Karpas-422 (cell line): ENCODE data around the gene DMD. TPM values are rescaled to one million over a fixed set of nuclear protein-coding genes. Genes with fewer than 3 reads are reported as not detected.

Source experiments
- DNase-seq: peaks from one replicate; pipeline ENCODE4 v3.0.0-alpha.2; 2015
- H2AFZ ChIP-seq: fragments of 200-600 bp; sonication (generic); 2 replicates; pipeline ENCODE4 v1.6.1; 2014; ENCODE audit warnings: antibody characterized with exemption, low read length, mixed read lengths
- H3K27ac ChIP-seq: fragments of 200-600 bp; sonication (generic); 2 replicates; pipeline ENCODE4 v1.5.1; 2014; ENCODE audit warnings: mild to moderate bottlenecking, low read length, moderate library complexity
- H3K27me3 ChIP-seq: fragments of 200-600 bp; sonication (generic); 2 replicates; pipeline ENCODE4 v1.6.1; 2014; ENCODE audit warnings: low read length, mixed read lengths
- H3K36me3 ChIP-seq: fragments of 200-600 bp; sonication (generic); 2 replicates; pipeline ENCODE4 v1.6.1; 2014; ENCODE audit warnings: low read length, mixed read lengths; ENCODE audit not compliant: insufficient read depth
- H3K4me1 ChIP-seq: fragments of 200-600 bp; sonication (generic); 2 replicates; pipeline ENCODE4 v1.6.1; 2014; ENCODE audit warnings: mild to moderate bottlenecking, low read length, mixed read lengths
- H3K4me2 ChIP-seq: fragments of 200-600 bp; sonication (generic); 2 replicates; pipeline ENCODE4 v1.6.1; 2014; ENCODE audit warnings: low read length, low read depth, mild to moderate bottlenecking; ENCODE audit not compliant: poor library complexity, severe bottlenecking
- H3K4me3 ChIP-seq: fragments of 200-600 bp; sonication (generic); 2 replicates; pipeline ENCODE4 v1.5.1; 2014; ENCODE audit warnings: mild to moderate bottlenecking, antibody characterized with exemption, low read length, mixed read lengths
- H3K79me2 ChIP-seq: fragments of 200-600 bp; sonication (generic); 2 replicates; pipeline ENCODE4 v1.6.1; 2014; ENCODE audit warnings: mild to moderate bottlenecking, low read length, mixed read lengths
- H3K9ac ChIP-seq: fragments of 200-600 bp; sonication (generic); 2 replicates; pipeline ENCODE4 v1.6.0; 2014; ENCODE audit warnings: low read length
- H3K9me2 ChIP-seq: fragments of 200-600 bp; sonication (generic), shearing (Covaris generic); replicated peaks from 2 replicates; pipeline ENCODE4 v1.6.0; 2014; ENCODE audit warnings: mild to moderate bottlenecking, low read length, moderate library complexity; ENCODE audit not compliant: insufficient read depth
- H3K9me3 ChIP-seq: fragments of 300-700, 200-600 bp; sonication (generic); 2 replicates; pipeline ENCODE4 v1.6.1; 2014; ENCODE audit warnings: low read length, mixed read lengths
- H4K20me1 ChIP-seq: fragments of 200-600 bp; sonication (generic); 2 replicates; pipeline ENCODE4 v1.6.1; 2014; ENCODE audit warnings: mild to moderate bottlenecking, antibody characterized with exemption, low read length, low read depth; ENCODE audit not compliant: insufficient read depth
- total RNA-seq: library from RNA; depleted of rRNA; stranded (reverse); fragments of >200 nt; shearing (Covaris generic); gene quantifications from 2 replicates; pipeline ENCODE4 v1.2.3, GENCODE V29; 2014; ENCODE audit warnings: low replicate concordance

DMD gene
- total RNA-seq, 1 experiment from 2014 or later = not detected

DNA sequence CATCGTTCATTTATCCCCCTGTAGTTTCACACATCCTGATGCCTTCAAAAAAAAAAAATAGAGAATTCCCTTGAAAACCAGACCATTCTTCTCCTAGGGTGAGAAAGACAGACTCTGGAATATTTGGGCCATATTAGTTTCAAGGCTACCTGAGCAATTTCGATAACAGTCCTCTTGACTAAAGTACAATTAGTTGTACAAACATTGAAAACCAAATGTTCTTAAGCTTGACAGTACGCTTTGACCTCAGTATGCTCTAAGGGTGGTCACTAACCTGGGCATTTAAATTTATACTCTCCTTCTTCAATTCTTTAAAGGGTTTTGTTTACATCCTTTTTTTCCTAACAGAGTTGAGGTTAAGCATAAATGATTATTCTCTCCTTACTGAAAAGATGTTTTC is 1774.9 kb downstream of the DMD start:
- Histone ChIP-seq H2AFZ (no peak overlapping the region), H3K4me1 (no peaks in the 10 kb centered on the region), H3K79me2 (no peaks in the 10 kb centered on the region), H3K27ac (no peak overlapping the region), H3K4me2 (no peak overlapping the region), H3K4me3 (no peak overlapping the region), H3K9me2 (no peaks in the 10 kb centered on the region; the same call in 1 of the 2 replicates), H3K27me3 (no peaks in the 10 kb centered on the region), H3K36me3 (no peaks in the 10 kb centered on the region), H3K9ac (no peak overlapping the region), H4K20me1 (no peaks in the 10 kb centered on the region), H3K9me3 (no peaks in the 10 kb centered on the region)
- no peak for DNase-seq

DNA sequence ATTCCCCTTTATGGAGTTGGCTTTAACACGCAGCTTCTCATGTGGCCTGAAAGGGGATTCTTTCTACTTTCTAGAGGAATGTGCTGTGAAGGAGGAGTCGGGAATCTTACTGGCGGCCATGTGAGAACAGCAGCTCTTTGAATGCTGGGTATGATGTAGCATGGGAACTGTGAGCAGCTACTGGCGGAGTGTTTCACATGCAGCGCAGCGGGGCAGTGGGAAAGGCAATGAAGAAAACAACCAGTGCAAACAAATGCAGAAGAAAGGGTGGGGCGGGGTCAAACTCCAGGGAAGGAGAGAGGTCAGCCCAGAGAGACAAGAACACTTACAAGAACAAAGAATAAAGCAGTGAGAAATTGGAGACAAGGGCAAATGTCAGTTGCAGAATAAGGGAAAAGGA is 1775.8 kb downstream of the DMD start:
- H3K4me3 ChIP-seq = no peak overlapping the region
- H3K4me2 ChIP-seq = no peak overlapping the region
- no peak overlapping the region for H2AFZ ChIP-seq
- no peaks in the 10 kb centered on the region for H3K27me3 ChIP-seq
- no peaks in the 10 kb centered on the region for H3K36me3 ChIP-seq
- H3K9me2 ChIP-seq = no peaks in the 10 kb centered on the region; the same call in 1 of the 2 replicates
- H3K27ac ChIP-seq = no peak overlapping the region
- no peak overlapping the region for H3K9ac ChIP-seq
- no peaks in the 10 kb centered on the region for H4K20me1 ChIP-seq
- no peaks in the 10 kb centered on the region for H3K79me2 ChIP-seq
- no peaks in the 10 kb centered on the region for H3K4me1 ChIP-seq
- H3K9me3 ChIP-seq = no peaks in the 10 kb centered on the region
- DNase-seq = no peak

DNA sequence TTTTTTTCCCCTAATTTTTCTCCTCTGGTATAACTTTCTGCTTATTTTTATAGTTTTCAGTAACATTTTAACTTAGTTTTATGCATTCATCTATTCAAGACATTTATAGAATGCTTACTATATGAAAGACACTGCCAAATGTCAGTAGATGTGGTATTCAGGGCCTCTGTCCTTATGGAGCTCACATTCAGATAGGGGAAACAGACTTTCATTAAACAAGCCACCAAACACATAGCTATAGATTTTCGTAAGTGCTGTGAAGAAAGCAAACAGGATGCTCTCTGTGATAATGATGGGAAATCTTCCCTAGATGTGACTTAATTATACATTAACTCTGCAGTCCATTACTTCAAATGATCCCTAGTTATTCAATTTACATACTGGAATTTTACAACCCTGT is 1777.5 kb downstream of the DMD start:
- Histone ChIP-seq H3K9me2 (no peaks in the 10 kb centered on the region; the same call in 1 of the 2 replicates), H3K9ac (no peak overlapping the region)

DNA sequence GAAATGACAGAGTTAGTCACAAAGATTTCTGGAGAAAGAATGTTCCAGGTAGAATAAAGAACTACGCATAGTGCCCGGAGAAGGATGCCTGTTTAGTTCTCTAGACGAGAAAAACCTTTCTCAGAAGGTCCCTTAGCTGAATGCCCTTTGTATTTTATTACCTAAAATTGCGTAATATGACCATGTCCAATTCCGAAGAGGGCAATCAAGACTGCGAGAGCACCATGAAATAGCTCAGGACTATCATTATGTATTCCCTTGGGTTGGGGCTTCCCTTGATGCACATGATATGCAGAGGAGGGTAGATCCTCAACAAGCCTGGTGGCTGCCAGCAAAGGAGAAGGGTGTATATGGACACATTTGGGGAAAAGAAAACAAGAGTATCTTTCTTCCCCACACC is 1781.4 kb downstream of the DMD start:
- Histone ChIP-seq H3K36me3 (no peaks in the 10 kb centered on the region), H3K4me2 (no peak overlapping the region), H3K4me3 (no peak overlapping the region), H2AFZ (no peak overlapping the region), H3K79me2 (no peaks in the 10 kb centered on the region), H3K9me2 (no peaks in the 10 kb centered on the region), H4K20me1 (no peaks in the 10 kb centered on the region), H3K9me3 (no peaks in the 10 kb centered on the region; the same call in 1 of the 2 replicates), H3K27me3 (no peaks in the 10 kb centered on the region), H3K4me1 (no peaks in the 10 kb centered on the region), H3K9ac (no peak overlapping the region), H3K27ac (no peak overlapping the region)
- no peak for DNase-seq

More for the DNA sequence above, 1777.5 kb downstream of the DMD start:
- Histone ChIP-seq H3K36me3 (no peaks in the 10 kb centered on the region), H4K20me1 (no peaks in the 10 kb centered on the region), H3K4me3 (no peak overlapping the region), H3K79me2 (no peaks in the 10 kb centered on the region), H3K27me3 (no peaks in the 10 kb centered on the region), H3K4me1 (no peaks in the 10 kb centered on the region), H3K9me3 (no peaks in the 10 kb centered on the region), H3K4me2 (no peak overlapping the region), H3K27ac (no peak overlapping the region), H2AFZ (no peak overlapping the region)
- DNase-seq = no peak

DNA sequence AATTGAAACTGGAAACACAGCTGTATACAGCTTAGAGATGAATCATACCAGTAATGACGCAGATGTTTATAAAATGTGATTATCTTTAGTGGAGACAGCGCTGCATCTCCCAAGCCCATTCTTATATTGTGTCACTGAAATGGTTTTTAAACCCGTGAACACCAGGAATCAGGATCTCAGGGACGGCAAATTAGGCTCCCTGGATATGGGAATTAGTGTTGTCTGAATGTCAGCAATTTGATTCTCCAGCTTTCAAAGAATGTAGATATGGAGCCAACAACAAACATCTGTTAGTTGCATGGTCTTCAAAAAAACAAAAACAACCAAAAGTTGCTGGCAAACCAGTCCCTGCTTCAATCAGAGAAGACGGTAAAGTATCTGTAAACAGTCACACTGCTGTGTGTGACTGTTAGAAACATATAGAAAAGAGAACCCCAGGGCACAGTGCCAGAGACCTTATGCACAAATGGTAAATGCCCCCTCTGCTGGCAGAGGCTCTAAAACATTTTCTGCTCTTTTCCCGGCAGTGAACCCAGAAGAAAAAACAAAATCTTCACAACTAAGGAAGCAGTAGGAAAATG is 1787.7 kb downstream of the DMD start:
- no peaks in the 10 kb centered on the region for H3K27me3 ChIP-seq
- DNase-seq = peak; percentile 63
- H3K36me3 ChIP-seq = no peaks in the 10 kb centered on the region
- H4K20me1 ChIP-seq = no peaks in the 10 kb centered on the region
- no peaks in the 10 kb centered on the region for H3K4me1 ChIP-seq
- no peaks in the 10 kb centered on the region for H3K79me2 ChIP-seq
- H2AFZ ChIP-seq = no peak overlapping the region
- H3K4me2 ChIP-seq = no peak overlapping the region
- no peak overlapping the region for H3K9ac ChIP-seq
- no peaks in the 10 kb centered on the region for H3K9me2 ChIP-seq
- H3K27ac ChIP-seq = no peak overlapping the region
- no peak overlapping the region for H3K4me3 ChIP-seq
- no peaks in the 10 kb centered on the region; the same call in 1 of the 2 replicates for H3K9me3 ChIP-seq

DNA sequence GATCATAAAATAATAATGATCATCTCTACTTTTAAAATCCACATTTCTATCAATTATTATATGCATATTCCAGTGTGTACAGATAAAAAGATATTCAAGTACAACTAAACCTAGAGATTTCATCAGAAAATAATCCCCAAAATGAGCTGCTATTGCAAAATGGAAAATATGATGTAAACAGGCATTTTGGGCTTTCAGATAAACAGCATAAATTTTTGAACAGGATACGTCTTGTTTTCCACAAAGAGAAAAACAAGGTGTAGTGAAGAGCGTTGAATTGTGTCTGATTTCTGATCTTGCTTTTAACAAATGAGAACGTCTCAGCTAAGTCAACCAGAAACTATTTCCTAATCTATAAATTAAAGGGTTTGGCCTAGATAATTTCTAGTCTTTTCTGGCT is 1789.9 kb downstream of the DMD start:
- DNase-seq = no peak
- Histone ChIP-seq H3K79me2 (no peaks in the 10 kb centered on the region), H3K36me3 (no peaks in the 10 kb centered on the region), H3K9me3 (no peaks in the 10 kb centered on the region), H3K27me3 (no peaks in the 10 kb centered on the region), H3K4me1 (no peaks in the 10 kb centered on the region), H3K27ac (no peak overlapping the region), H3K9ac (no peak overlapping the region), H2AFZ (no peak overlapping the region), H3K4me3 (no peak overlapping the region), H4K20me1 (no peaks in the 10 kb centered on the region), H3K9me2 (no peaks in the 10 kb centered on the region), H3K4me2 (no peak overlapping the region)

DNA sequence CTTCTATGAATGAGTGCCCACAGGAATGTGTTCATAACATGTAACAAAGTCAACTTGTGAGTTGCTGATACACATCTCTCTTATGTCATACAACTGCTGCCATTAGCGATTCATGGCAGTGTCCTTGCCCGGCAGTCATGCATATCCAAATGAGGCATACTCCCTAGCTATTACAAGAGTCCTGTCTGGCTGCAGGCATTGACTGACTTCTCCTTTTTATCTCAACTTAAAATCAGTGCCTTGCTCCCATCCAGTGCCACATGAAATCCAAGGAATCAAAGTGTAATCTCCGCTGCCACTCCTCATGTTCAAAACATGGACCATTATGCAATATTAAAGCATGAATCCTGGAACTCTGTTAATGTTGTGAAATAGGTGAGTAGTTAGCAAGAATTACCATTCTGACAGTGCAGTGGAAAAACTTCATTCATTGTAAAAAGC is 1790.6 kb downstream of the DMD start:
- Histone ChIP-seq H3K27me3 (no peaks in the 10 kb centered on the region), H3K36me3 (no peaks in the 10 kb centered on the region), H3K4me3 (no peak overlapping the region), H4K20me1 (no peaks in the 10 kb centered on the region), H3K9me2 (no peaks in the 10 kb centered on the region), H3K9me3 (no peaks in the 10 kb centered on the region), H3K4me2 (no peak overlapping the region), H2AFZ (no peak overlapping the region), H3K27ac (no peak overlapping the region), H3K9ac (no peak overlapping the region), H3K79me2 (no peaks in the 10 kb centered on the region), H3K4me1 (no peaks in the 10 kb centered on the region)
- no peak for DNase-seq

DNA sequence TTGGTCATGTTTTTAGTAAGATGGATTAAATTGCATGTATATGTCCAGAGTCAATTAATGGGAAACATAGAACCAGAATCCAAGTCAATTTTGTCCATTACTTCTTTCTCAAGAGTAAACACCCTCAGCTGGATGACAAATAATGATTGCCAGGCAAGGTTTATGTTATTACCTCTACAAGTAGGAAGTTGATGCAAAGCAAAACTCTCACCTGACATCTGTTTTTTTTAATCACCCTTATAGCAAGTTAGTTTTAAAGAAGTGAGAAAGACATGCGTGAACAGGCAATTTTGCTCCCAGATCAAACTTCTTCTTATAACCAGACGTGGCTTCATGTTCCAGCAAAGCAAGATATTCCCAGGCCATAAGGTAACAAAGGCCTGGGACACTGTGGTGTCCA is 1791.0 kb downstream of the DMD start:
- DNase-seq = no peak
- no peak overlapping the region for H3K27ac ChIP-seq
- no peaks in the 10 kb centered on the region for H4K20me1 ChIP-seq
- H2AFZ ChIP-seq = no peak overlapping the region
- H3K9ac ChIP-seq = no peak overlapping the region
- no peaks in the 10 kb centered on the region for H3K4me1 ChIP-seq
- H3K9me2 ChIP-seq = no peaks in the 10 kb centered on the region
- no peaks in the 10 kb centered on the region for H3K79me2 ChIP-seq
- H3K4me3 ChIP-seq = no peak overlapping the region
- no peaks in the 10 kb centered on the region for H3K36me3 ChIP-seq
- no peaks in the 10 kb centered on the region for H3K27me3 ChIP-seq
- H3K9me3 ChIP-seq = no peaks in the 10 kb centered on the region
- H3K4me2 ChIP-seq = no peak overlapping the region
